GM08714 (cell line): ENCODE results near the gene GDPD5.
"Not testable (repeated sequence)": the region's sequence is repeated elsewhere in the genome, so short reads cannot be mapped to it uniquely, and the experiment has no call there.

Experiments
- H3K4me3 ChIP-seq: fragments of 200-500 bp; sonication (Bioruptor generic); 2 replicates; pipeline ENCODE4 v1.5.1; 2014; ENCODE audit warnings: mild to moderate bottlenecking, low read length, inconsistent platforms
- ZNF274 ChIP-seq: IDR thresholded peaks from 2 replicates; pipeline ENCODE4 v1.6.1; 2012; ENCODE audit warnings: mild to moderate bottlenecking, low read depth, low read length

Gene GDPD5

GRCh38 chr11:75428989-75429640 lies 96.6 kb downstream of the GDPD5 start:
- H3K4me3 ChIP-seq = no peak overlapping the region; the same call in 1 of the 2 replicates
- no peak for TF ChIP-seq ZNF274

- TF ChIP-seq ZNF274 = no peak
- peak overlapping the region; percentile 9; the same call in 1 of the 2 replicates for H3K4me3 ChIP-seq
Measured at GRCh38 chr11:75428281-75428724, 97.4 kb downstream of the GDPD5 start.

DNA sequence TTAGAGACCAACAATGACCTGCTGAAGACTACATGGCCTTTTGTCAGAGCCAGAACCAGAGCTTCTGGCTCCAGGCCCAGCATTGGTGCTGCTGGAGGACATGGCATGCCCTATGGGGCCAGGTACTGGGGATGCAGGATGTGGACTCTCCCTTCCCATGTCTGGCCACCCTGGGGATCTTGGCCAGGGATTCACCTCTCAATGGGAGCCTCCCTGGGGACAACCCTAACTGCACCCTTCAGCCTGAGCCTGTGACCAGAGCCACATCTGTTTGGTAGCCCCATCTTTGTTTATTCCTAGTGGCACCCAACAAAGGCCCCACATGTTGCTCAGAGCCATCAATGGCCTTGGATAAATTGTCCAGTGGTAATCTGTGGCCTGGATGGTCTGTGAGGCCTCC lies 98.6 kb downstream of the GDPD5 start:
- H3K4me3 ChIP-seq = no peak overlapping the region
- no peak for TF ChIP-seq ZNF274

DNA sequence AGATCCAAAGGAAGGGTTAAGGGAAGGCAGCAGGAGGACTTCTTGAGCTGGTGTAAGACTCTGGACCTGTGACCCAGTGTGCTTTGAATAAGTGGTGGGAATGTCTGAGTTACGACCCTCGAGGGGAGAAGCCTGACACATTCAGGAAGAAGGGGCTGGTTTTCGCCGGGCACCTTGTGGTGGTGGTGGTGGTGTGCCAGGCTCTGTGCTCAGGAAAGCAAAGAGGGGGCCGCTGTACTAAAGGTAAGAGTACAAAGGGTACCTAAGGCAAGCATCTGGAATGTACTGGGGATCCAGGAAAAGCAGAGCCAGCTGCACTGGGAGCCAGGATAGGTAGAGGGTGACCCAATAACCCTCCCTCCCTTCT lies 99.0 kb downstream of the GDPD5 start:
- no peak for TF ChIP-seq ZNF274
- H3K4me3 ChIP-seq = no peak overlapping the region

DNA sequence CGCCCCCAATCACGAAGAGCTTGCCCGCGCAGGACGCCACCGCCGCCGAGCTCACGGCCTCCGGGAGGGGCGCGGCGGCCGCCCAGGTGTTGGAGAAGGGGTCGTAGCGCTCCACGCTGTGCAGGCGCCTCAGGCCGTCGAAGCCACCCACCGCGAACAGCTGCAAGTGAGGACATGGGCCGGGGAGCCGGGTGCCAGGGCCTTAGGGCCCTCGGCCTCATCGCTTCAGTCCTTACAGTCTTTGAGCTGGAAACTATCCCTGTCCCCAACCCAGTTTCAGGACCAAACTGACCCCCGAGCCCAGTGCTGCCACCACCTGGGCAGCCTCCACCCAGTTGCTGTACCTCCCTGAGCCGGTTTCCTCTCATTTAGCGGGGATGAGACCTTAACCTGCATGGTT lies 100.3 kb downstream of the GDPD5 start:
- TF ChIP-seq ZNF274 = no peak
- H3K4me3 ChIP-seq = no peak overlapping the region

- H3K4me3 ChIP-seq = no peak overlapping the region
- TF ChIP-seq ZNF274 = no peak
Measured at GRCh38 chr11:75424396-75424795, 101.3 kb downstream of the GDPD5 start.

GRCh38 chr11:75423721-75424120 lies 102.0 kb downstream of the GDPD5 start:
- TF ChIP-seq ZNF274 = no peak
- no peak overlapping the region for H3K4me3 ChIP-seq

GRCh38 chr11:75422248-75423231 lies 103.2 kb downstream of the GDPD5 start:
- TF ChIP-seq ZNF274 = no peak
- no peak overlapping the region for H3K4me3 ChIP-seq

GRCh38 chr11:75421902-75422247 lies 103.9 kb downstream of the GDPD5 start:
- H3K4me3 ChIP-seq = no peak overlapping the region
- TF ChIP-seq ZNF274 = no peak

DNA sequence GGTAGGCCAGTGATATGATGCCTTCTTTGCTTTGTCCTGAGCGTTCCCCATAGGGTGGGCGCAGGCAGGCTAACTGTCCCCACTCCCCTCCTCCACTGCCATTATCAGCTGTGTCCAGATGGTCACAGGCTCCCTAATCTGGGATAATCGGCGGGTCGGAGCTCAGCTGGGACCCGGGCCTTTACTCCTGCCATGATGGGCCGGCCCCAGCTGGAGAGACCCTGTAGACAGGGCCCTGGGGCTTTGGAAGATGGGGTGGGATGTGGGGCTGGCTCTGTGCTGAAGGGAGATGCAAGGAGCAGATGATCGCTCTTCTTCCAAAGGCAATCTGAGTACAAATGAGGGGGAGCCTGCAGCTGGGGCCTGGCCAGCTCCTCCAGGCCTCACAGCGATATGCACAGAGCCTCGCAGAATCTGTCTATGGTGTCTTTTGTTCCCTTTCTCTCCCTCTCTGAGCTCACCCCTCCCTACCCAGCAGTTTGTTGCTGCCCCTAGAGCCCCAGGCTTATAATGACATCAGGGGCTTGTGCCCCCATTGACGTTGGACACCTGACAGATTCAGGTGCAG lies 104.6 kb downstream of the GDPD5 start:
- no peak overlapping the region for H3K4me3 ChIP-seq

DNA sequence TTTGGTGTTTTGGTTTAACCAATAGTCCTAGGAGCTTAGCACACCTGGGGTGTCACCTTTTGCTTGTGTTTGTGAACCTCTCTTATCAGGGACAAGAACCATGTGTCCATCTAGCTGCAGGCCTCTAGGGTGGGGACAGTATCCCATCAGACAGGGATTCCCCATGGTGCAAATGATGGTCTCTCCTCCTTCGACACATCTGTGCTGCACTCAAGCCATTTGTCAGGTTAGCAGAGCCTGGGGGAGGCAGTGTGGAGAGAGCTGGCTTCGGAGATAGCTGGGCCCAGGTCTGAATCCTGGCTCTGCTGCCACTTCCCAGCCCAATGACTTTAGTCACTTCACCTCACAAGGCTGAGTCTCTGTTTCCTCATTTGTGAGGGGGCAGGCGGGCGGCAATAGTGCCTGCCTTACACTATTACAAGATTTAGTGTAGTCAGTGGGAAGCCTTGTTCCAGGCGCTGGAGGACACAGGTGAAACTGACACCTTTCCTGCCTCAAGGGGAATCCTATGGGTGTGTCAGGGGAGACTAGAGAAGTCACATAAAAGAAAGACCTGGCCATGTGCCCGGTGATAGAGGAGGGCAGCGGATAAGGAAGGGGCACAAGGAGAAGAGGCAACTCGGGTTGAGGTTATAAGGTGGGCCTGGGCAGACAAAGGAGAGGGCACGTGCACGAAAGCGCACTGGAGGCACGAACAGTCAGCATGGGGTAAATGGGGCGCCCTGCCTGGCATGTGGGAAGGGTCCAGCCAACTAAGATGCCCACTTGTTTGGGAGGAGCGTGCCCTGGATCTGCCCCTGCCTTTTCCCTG lies 105.3 kb downstream of the GDPD5 start:
- no peak overlapping the region for H3K4me3 ChIP-seq
- no peak for TF ChIP-seq ZNF274

More for the DNA sequence above, 104.6 kb downstream of the GDPD5 start:
- TF ChIP-seq ZNF274 = no peak

GRCh38 chr11:75413864-75414263 lies 111.9 kb downstream of the GDPD5 start:
- H3K4me3 ChIP-seq = no peak overlapping the region
- TF ChIP-seq ZNF274 = no peak

DNA sequence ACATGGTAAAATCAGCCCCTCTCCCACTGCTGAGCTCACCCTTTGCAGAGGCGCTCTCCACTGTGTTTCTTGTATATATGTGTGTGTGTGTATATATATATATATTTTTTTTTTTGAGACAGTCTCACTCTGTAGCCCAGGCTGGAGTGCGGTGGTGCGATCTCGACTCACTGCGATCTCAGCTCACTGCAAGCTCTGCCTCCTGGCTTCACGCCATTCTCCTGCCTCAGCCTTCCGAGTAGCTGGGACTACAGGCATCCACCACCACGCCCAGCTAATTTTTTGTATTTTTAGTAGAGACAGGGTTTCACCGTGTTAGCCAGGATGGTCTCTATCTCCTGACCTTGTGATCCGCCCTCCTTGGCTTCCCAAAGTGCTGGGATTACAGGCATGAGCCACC lies 112.6 kb downstream of the GDPD5 start:
- H3K4me3 ChIP-seq = not testable (repeated sequence)

DNA sequence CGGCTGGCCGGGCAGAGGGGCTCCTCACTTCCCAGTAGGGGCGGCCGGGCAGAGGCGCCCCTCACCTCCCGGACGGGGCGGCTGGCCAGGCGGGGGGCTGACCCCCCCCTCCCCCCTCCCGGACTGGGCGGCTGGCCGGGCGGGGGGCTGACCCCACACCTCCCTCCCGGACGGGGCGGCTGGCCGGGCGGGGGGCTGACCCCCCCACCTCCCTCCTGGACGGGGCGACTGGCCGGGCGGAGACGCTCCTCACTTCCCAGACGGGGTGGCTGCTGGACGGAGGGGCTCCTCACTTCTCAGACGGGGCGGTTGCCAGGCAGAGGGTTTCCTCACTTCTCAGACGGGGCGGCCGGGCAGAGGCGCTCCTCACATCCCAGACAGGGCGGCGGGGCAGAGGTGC lies 115.8 kb downstream of the GDPD5 start:
- not testable (repeated sequence) for H3K4me3 ChIP-seq
